HG02943 (cell line): ENCODE data around the gene CLIC6.

Source experiments
- ATAC-seq: cut with Tn5 transposase; IDR thresholded peaks from one replicate; pipeline ENCODE4 v1.9.1; 2021; ENCODE audit warnings: mild to moderate bottlenecking, low read depth, moderate library complexity; ENCODE audit not compliant: unreplicated experiment

The CLIC6 gene

DNA sequence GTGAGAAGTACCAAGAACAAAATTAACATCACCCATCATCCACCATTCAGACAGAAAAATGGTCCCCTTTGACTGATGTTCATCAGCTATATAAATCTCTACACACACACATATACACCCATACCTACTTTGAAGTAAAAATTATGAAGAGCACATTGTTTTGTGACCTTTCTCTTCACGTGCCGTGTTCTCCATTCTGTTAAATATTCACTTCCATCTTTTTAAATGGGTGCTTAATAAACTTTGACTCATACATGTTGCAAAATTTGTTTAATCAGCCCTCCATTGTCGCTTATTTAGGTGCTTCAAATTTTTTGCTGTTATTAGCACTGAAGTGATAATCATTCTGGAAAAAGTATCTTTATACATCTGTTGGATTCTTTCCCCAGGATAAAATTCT is 80.1 kb downstream of the CLIC6 start:
- no peak for ATAC-seq

DNA sequence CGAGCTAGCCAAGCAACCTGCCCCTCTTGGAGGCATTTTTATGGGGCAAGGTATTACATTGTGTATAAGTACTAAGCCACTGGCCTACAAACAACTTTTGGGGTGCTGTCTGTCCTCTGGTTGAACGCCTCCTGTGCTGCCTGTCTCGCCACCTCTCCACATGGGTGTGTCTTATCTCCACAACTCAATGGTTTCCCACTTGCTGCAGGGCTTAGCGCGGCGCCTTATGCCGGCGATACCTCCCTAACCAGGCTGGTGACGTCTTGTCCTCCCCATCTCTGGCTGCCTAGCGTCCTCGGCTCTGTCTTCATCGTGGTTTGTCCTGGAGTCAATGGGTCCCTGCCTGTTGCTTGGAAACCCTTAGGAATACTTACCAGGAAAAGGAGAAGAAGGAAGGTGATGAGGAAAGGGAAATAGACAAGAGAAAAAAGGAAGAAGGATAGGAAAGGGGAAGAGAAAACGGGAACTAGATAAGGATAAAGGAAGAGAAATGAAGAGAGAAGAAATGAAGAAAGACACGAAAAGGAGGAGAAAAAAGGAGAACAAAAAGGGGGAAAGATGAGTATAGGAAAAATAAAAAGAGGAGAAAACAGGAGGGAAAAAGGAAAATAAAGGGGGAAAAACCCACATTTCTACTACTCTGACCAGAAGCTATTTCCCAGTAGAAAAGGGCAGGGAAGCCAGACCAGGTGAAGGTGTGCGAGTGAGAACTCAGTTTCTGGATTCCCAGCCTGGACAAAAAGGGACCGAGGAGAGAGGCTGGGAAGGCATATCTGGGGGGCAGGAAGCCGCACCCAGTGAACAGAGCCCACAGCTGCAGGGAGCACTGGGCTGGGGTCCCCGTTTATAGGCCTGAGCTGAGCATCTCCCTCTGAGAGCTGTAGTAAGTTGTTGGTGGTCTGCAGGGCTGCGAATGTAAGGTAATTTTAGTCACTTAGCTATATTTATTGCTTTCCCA is 86.2 kb downstream of the CLIC6 start:
- ATAC-seq: no peak

GRCh38 chr21:34761758-34762330 is 93.0 kb downstream of the CLIC6 start:
- ATAC-seq: no peak

DNA sequence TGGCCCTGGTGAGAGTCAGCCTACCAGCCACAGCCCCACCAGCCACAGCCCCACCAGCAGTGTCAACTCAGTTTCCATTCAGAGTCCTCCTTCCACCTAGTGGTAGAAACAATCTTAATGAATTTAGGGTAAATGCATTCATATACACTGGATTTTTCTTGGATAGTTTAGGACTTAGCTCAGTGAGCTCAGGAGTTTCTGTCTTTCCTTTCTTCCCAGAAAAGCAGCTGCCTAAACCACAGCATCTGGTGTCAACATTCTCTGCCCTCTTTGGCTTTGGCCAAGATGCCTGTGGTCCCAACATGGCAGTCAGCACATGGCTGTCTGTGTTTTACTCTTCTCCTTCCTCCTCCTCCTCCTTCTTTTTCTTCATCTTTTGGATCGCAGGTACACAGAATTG is 94.0 kb downstream of the CLIC6 start:
- no peak for ATAC-seq

DNA sequence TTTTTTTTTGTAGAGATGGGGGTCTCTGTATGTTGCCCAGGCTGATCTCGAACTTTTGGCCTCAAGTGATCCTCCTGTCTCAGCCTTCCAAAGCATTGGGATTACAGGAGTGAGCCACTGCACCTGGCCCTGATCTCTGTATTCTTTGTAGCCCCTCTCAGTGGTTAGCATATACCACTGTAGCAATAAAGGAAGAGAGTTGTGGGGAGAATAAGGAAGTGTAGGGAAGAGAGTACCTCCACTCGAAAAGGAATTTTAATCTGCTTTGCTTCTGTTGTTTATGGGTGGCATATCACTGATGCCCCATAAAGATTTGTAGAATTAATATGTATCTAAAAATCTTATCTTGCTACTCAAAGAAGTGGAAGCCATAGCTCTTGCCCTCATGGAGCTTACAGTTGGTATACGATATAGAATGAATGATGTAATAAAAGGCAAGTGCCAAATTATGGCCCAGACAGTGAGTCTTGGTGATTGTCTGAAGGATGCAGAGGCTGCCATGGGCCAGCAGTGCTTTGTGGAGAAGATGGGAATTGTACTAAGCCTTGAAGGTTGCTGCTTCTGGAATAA is 96.0 kb downstream of the CLIC6 start:
- no peak for ATAC-seq

DNA sequence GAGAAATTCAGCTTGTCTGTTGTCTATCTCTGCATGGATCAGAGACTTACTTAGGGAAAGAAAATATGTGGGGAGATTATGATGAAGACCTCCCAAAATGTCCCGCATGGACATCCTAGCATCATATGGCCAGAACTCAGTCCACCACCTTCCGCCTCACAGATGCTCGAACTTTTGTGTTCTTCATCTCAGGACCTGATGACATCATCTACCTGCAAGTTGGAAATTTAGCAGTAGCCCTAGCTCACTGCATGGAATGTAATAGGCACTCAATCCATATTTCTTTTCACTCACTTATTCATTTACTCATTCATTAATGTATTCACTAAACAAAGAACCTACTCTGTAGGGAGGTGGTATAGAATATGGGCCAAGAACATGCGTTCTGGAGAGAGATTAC is 96.8 kb downstream of the CLIC6 start:
- no peak for ATAC-seq

DNA sequence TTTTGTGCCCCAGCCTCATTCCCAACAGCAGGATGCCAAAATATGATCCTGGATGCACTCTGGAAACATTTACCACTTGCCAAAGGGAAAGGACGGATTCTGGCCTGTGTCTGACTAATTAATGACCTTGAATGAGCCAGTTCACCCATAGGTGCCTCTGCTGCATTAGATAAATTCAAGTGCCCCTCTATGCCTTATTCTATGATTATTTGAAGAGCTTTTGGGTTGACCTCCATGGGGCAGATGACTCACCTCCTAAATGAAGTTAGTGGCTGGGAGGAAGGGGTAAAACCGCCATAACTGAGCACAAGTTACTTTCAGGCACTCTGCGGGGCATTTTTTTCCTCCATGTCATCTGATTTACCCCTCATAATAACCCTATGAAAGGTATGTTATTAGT is 98.1 kb downstream of the CLIC6 start:
- ATAC-seq: no peak
